Measurements from ENCODE around the gene UCN2. TPM values are rescaled to one million over a fixed set of nuclear protein-coding genes. Genes with fewer than 3 reads are reported as not detected.

Gene UCN2
- total and polyA plus RNA-seq, 2 of the 4 experiments (the other 2 are of a cell fraction), result 0.54 to 2.7 TPM

- peaks cover 0 to 2% of the 10 kb centered on the region in 2 experiments; a peak in 3 of 4 replicates for H3K79me1 ChIP-seq (ENCODE audit: low read depth in 1 of 2, low read length in 2 of 2)
- in situ Hi-C loops (cut with MboI; ENCODE audit: low sequenced_read_pairs) (loop anchor here (10.0 kb wide), 1 partner anchor 269 kb away; no protein-coding TSS in a partner anchor), intact Hi-C loops (cut with micrococcal nuclease) (no loop called here), dilution Hi-C loops (cut with HindIII; ENCODE audit: low sequenced_read_pairs, unreplicated experiment) (no loop called here)
- H3K9me1 ChIP-seq (ENCODE audit: insufficient read depth, low read length), result no peaks in the 10 kb centered on the region
- ATAC-seq (ENCODE audit: low read depth) (no peak), DNase-seq (no peak)
- no peak overlapping the region for H3K4ac ChIP-seq (ENCODE audit: low read depth, low read length)
- TF ChIP-seq USF2 (IDR thresholded peaks at IDR 0.05; ENCODE audit: low read depth, low read length) (no peak), NFE2L2 (IDR thresholded peaks at IDR 0.05; ENCODE audit: low read depth, low read length) (no peak), CEBPB (IDR thresholded peaks at IDR 0.05; ENCODE audit: low read depth, low read length) (no peak), SMC3 (IDR thresholded peaks at IDR 0.05; ENCODE audit: low read depth, low read length) (no peak), RAD21 (IDR thresholded peaks at IDR 0.05; ENCODE audit: low read length) (no peak), FOS (IDR thresholded peaks at IDR 0.05; ENCODE audit: low read depth, low read length) (no peak), RFX5 (IDR thresholded peaks at IDR 0.05; ENCODE audit: low read depth, low read length) (no peak), MAFK (IDR thresholded peaks at IDR 0.05; ENCODE audit: low read depth, low read length) (no peak), RCOR1 (IDR thresholded peaks at IDR 0.05; ENCODE audit: insufficient replicate concordance, low read length) (no peak), POLR2A (IDR thresholded peaks at IDR 0.05; ENCODE audit: low read depth, low read length) (no peak), BHLHE40 (IDR thresholded peaks at IDR 0.05; ENCODE audit: low read depth, low read length) (no peak), CHD1 (IDR thresholded peaks at IDR 0.05; ENCODE audit: low read depth, low read length) (no peak), MAZ (IDR thresholded peaks at IDR 0.05; ENCODE audit: borderline replicate concordance, low read depth, low read length) (no peak), ELK1 (IDR thresholded peaks at IDR 0.05; ENCODE audit: borderline replicate concordance, low read depth, low read length) (no peak), CTCF (conservative IDR thresholded peaks at IDR 0.05; ENCODE audit: low read depth, low read length) (no peak), MXI1 (IDR thresholded peaks at IDR 0.05; ENCODE audit: borderline replicate concordance, low read depth, low read length) (no peak)
- no peak overlapping the region for H4K5ac ChIP-seq (ENCODE audit: low read depth, low read length)
- H2BK15ac ChIP-seq (ENCODE audit: low read depth, low read length), result no peak overlapping the region
- H4K8ac ChIP-seq (ENCODE audit: low read depth in 2 of 2, low read length in 2 of 2), result no peak overlapping the region
- no peak overlapping the region for H2BK20ac ChIP-seq (ENCODE audit: low read depth, low read length)
- no peaks in the 10 kb centered on the region; the same call in 1 of the 2 replicates for H4K20me1 ChIP-seq (ENCODE audit: insufficient read depth, low read length)
- H3K4me3 ChIP-seq (ENCODE audit: insufficient read depth, low read depth, low read length), result no peak overlapping the region
- H2BK120ac ChIP-seq (ENCODE audit: low read depth, low read length), result no peak overlapping the region
- no peaks in the 10 kb centered on the region for H3K4me1 ChIP-seq (ENCODE audit: control insufficient read depth, insufficient read depth, low read length)
- ChIA-PET CTCF (no interaction called here), POLR2A (ENCODE audit: unreplicated experiment) (no interaction called here)
- H2AFZ ChIP-seq (replicated peaks; ENCODE audit: low read length, poor library complexity), result no peak overlapping the region
- no peak overlapping the region for H2AK9ac ChIP-seq (replicated peaks; ENCODE audit: low read depth, low read length, poor library complexity)
- H3K23ac ChIP-seq (ENCODE audit: low read depth, low read length), result no peak overlapping the region
- peaks cover 42% of the 10 kb centered on the region for H3K36me3 ChIP-seq (ENCODE audit: control insufficient read depth, insufficient read depth, low read length)
- H4K91ac ChIP-seq (ENCODE audit: insufficient read depth, low read depth, low read length), result no peak overlapping the region
- H3K56ac ChIP-seq (ENCODE audit: extremely low read depth, insufficient read depth, low read length), result no peak overlapping the region
- no peak overlapping the region for H3K14ac ChIP-seq (replicated peaks; ENCODE audit: low read depth, low read length)
- no peak overlapping the region for H2BK5ac ChIP-seq (ENCODE audit: low read depth, low read length, poor library complexity, severe bottlenecking)
- H2AK5ac ChIP-seq (ENCODE audit: low read depth, low read length), result no peak overlapping the region
- H3K18ac ChIP-seq (ENCODE audit: low read depth, low read length), result no peak overlapping the region
- H3K27me3 ChIP-seq (ENCODE audit: control insufficient read depth, insufficient read depth, low read length), result no peaks in the 10 kb centered on the region
- no CpG with 5 or more reads among the region's 5 CpGs for WGBS, 2 experiments (ENCODE audit: extremely low coverage in 2 of 2, insufficient read length in 1 of 2)
- H3K4me2 ChIP-seq (ENCODE audit: low read depth, low read length), result no peak overlapping the region
- H3K27ac ChIP-seq (ENCODE audit: insufficient read depth, low read length), result no peak overlapping the region
- no peak overlapping the region for H3K9ac ChIP-seq (ENCODE audit: low read depth, low read length)
- no TSS peak for BruUV-seq (replicated peaks)
- H3K9me3 ChIP-seq (ENCODE audit: control insufficient read depth, insufficient read depth, low read length), result no peaks in the 10 kb centered on the region
Measured at GRCh38 chr3:48544141-48544540, 19.4 kb downstream of the UCN2 start.
